OCI-LY7 (cell line): ENCODE results near the gene RTL1.

Experiments
- EZH2phosphoT487 ChIP-seq: fragments of 200-600 bp; sonication (generic); IDR thresholded peaks from 2 replicates; pipeline ENCODE4 v1.6.1; 2018; ENCODE audit warnings: low read depth, borderline replicate concordance, mild to moderate bottlenecking, mixed run types, antibody characterized with exemption, low read length, moderate library complexity, mixed read lengths
- TF ChIP-seq, protein P1 (sequence below): fragments of 200-600 bp; sonication (generic); conservative IDR thresholded peaks from 2 replicates; pipeline ENCODE4 v1.5.1; 2014; ENCODE audit warnings: mild to moderate bottlenecking, antibody characterized with exemption, low read length, moderate library complexity, mixed read lengths

DNA sequence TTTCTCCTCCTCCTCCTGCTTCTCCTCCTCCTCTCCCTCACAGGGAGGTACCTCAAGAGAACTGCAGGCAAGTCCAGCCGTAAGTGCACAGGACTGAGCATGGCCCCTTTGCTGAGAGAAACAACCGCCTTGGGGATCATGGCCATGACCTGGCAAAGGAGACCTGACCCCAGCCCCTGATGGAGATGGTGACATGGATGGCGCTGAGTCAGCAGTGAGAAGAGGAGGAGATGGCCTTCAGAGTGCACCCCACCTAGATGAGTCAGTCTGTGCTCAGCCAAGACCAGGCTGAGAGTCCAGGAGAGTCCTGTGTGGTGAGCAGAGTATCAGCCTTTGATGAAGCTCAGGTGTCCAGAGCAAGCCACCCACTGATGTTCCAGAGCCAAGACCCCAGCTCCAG, 41.2 kb downstream of the RTL1 start:
- TF ChIP-seq, protein P1, sequence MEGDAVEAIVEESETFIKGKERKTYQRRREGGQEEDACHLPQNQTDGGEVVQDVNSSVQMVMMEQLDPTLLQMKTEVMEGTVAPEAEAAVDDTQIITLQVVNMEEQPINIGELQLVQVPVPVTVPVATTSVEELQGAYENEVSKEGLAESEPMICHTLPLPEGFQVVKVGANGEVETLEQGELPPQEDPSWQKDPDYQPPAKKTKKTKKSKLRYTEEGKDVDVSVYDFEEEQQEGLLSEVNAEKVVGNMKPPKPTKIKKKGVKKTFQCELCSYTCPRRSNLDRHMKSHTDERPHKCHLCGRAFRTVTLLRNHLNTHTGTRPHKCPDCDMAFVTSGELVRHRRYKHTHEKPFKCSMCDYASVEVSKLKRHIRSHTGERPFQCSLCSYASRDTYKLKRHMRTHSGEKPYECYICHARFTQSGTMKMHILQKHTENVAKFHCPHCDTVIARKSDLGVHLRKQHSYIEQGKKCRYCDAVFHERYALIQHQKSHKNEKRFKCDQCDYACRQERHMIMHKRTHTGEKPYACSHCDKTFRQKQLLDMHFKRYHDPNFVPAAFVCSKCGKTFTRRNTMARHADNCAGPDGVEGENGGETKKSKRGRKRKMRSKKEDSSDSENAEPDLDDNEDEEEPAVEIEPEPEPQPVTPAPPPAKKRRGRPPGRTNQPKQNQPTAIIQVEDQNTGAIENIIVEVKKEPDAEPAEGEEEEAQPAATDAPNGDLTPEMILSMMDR, result no peak
- no peak for TF ChIP-seq EZH2phosphoT487
